ENCODE data around the gene SNED1.

Gene SNED1

DNA sequence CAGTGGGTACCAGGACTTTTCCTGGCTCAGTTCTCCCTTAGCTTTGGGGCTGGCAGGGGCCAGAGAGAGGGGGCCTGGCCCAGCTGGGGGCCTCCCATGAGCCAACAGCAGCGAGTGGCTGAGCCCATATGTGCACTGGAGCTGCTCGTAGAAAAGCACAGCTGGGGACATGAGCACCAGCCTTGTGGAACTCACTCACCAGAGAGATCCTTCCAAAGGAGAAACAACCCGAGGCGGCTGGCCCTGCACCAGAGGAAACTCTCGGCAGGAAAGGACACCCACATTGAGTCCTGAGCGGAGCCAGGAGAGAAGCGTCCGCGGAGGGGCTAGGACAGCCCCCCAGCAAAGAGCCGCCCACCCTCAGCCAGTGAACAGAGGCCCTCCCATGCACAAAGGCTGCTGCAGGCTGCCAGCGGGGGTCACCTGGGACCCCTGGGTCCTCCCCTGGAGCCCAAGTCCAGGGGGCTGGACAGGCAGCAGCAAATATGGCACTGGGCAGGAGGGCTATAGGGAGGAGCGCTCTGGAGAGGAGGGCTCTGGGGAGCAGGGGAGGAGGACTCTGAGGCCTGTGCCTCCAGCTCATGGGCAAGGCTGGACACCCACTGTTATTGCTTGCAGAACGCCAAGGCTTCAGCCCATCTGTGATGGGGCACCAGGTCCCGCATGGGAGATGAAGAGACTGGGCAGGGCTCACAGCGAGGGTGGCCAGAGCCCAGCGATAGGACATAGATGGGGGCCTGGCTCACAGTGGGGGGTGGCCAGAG, 42.1 kb upstream of the SNED1 start:
- no peaks in the 10 kb centered on the region for H3K4me1 ChIP-seq (ENCODE audit: control insufficient read depth, insufficient read depth, low read length)

DNA sequence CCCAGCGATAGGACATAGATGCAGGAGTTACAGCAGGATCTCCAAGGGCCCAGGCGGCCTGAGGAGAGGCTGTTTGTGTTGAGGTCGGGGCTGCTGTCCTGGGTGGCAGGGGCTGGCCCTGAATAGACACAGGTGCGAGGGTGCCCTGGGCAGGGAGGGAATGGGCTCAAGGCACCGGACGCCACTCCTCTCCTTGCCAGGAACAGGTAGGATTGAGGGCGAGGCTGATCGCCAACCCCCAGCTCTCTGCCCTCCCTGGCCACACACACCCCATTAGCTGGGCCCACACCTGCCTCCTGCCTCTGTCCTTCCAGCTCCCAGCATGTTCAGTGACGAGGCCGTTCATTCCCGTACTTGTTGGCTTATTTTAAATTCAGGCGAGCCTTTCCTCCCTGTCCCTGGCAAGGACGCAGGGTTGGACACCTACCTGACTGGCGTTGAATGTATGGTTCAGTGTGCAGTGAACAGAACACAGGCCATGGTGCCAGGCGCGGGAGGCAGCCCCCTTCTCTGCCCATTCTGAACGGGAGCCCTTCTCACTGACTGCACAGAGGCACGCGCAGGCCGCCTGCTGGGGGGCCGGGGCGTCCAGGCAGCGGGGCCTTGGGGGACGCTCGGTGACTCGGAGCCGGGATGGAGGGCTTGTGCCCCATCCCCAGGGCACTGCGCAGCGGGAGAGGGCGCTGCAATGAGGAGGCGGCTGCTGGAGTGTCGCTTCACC, 41.3 kb upstream of the SNED1 start:
- no peak overlapping the region for H3K9ac ChIP-seq (ENCODE audit: low read depth, low read length)
- H3K27me3 ChIP-seq (ENCODE audit: control insufficient read depth, insufficient read depth, low read length), result no peaks in the 10 kb centered on the region
- H3K4me3 ChIP-seq (ENCODE audit: low read depth, low read length), result no peak overlapping the region
- H3K9me3 ChIP-seq (ENCODE audit: control insufficient read depth, insufficient read depth, low read length), result no peaks in the 10 kb centered on the region
- H3K36me3 ChIP-seq (ENCODE audit: control insufficient read depth, insufficient read depth, low read length), result no peaks in the 10 kb centered on the region
- H3K4me1 ChIP-seq (ENCODE audit: control insufficient read depth, insufficient read depth, low read length), result no peaks in the 10 kb centered on the region

More for the DNA sequence above, 42.1 kb upstream of the SNED1 start:
- H3K4me3 ChIP-seq (ENCODE audit: low read depth, low read length), result no peak overlapping the region
- H3K9me3 ChIP-seq (ENCODE audit: control insufficient read depth, insufficient read depth, low read length), result no peaks in the 10 kb centered on the region
- no peaks in the 10 kb centered on the region for H3K36me3 ChIP-seq (ENCODE audit: control insufficient read depth, insufficient read depth, low read length)
- H3K9ac ChIP-seq (ENCODE audit: low read depth, low read length), result no peak overlapping the region
- no peaks in the 10 kb centered on the region for H3K27me3 ChIP-seq (ENCODE audit: control insufficient read depth, insufficient read depth, low read length)

DNA sequence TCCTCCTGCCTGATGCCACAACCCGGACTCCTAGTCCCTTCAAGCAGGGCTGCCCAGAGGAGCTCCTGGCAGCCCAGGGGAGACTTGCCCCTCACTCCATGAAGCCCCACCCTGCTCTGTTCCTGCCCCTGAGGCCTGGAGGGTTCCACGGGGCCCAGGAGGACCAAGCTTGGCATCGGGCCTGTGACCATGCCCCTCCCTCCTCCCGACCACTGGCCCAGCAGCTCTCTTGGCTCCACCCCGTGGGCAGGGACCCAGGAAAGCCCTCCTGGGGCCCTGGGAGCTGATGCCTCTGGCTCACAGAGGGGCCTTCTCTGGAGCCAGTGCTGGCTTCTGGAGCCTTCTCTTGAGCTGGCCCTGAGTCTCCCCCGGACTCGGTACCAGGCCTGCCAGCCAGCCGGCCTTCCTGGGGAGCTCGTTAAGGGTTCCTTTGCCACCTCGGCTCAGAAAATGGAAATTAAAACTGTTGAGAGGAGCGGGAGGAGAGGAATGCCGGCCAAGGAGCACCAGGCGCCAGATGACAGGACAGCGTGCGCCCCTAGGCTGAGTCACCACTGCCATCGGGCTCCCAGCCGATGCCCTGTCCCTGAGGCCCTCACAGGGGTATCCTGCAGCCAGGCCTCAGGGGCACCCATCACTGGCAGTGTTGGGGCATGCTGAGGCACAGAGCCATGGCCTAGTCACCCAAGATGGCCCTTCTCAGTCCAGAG, 40.6 kb upstream of the SNED1 start:
- no peaks in the 10 kb centered on the region for H3K36me3 ChIP-seq (ENCODE audit: control insufficient read depth, insufficient read depth, low read length)
- H3K9ac ChIP-seq (ENCODE audit: low read depth, low read length), result no peak overlapping the region
- H3K4me3 ChIP-seq (ENCODE audit: low read depth, low read length), result no peak overlapping the region
- no peaks in the 10 kb centered on the region for H3K4me1 ChIP-seq (ENCODE audit: control insufficient read depth, insufficient read depth, low read length)
- no peaks in the 10 kb centered on the region for H3K9me3 ChIP-seq (ENCODE audit: control insufficient read depth, insufficient read depth, low read length)
- no peaks in the 10 kb centered on the region for H3K27me3 ChIP-seq (ENCODE audit: control insufficient read depth, insufficient read depth, low read length)

DNA sequence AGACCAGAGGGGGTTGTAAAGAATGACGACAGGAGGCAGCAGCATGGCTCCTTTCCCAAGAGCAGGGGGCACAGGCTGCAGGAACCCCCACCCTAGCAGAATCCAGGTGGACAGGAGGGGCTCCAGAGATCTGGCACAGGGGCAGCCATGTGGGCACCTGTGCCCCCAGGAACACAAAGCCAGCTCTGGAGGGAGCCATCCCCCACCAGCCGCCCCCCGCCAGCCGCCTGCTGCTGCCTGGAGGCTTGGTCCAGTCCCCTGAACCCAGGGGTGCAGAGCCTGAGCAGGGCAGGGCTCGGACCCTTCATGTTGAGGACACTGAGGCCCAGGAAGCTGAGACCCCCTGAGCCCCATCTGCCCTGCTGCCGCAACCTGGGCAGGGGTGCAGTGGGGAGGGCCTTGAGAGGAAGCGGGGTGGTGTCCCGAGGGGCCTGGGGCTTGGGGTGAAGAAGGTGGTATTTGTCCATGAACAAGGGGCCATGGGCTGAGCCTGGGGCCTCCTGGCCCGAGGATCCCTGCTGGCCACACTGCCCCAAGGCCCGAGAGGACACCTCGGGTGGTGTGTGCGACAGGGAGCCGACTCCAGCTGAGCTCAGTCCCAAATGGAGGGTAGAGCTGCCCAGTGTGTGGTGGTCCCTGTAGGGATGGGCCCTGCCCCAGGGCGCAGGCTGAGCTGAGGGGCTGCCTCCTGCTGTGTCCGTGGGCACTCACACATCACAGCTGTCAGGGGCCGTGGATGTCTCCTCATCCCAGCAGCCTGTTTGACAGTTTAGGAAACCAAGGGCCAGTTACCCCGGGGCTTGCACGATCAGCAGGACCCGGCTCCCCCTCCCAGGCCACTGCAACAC, 39.8 kb upstream of the SNED1 start:
- Histone ChIP-seq H3K4me3 (ENCODE audit: low read depth, low read length) (no peak overlapping the region), H3K4me1 (ENCODE audit: control insufficient read depth, insufficient read depth, low read length) (no peaks in the 10 kb centered on the region), H3K36me3 (ENCODE audit: control insufficient read depth, insufficient read depth, low read length) (no peaks in the 10 kb centered on the region), H3K9me3 (ENCODE audit: control insufficient read depth, insufficient read depth, low read length) (no peaks in the 10 kb centered on the region), H3K27me3 (ENCODE audit: control insufficient read depth, insufficient read depth, low read length) (no peaks in the 10 kb centered on the region), H3K9ac (ENCODE audit: low read depth, low read length) (no peak overlapping the region)

DNA sequence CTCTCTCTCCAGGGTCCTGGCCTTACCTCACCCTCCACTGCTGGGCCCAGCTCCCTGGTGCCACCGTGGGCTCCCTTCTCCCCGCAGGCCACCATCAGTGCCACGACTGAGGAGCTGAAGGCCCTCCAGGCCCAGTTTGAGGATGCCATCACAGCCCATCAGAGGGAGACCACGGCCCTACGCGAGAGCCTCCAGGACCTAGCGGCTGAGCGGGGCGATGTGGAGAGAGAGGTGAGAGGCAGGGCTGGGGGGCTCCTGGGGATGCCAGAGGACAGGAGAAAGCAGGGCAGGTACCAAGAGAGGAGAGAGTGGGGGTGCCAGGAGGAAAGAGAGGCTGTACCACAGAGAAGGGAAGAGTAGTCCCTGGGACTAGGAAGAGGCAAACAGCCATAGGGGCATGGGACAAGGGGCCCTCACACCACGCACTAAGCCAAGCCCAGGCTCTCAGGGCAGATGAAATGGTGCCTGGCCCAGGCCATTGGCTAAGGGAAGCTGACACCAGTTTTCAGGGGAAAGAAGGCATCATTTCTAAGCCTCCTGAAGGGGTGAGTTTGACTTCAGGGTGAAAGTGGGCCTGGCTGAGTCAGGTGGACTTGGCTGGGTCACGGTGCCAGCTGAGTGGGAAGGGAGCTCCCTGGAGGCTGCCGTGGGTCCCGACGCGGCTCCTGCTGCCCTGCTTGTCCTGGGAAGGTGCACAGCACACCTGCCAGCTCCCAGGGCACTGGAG, 39.0 kb upstream of the SNED1 start:
- Histone ChIP-seq H3K27me3 (ENCODE audit: control insufficient read depth, insufficient read depth, low read length) (no peaks in the 10 kb centered on the region), H3K4me1 (ENCODE audit: control insufficient read depth, insufficient read depth, low read length) (no peaks in the 10 kb centered on the region), H3K36me3 (ENCODE audit: control insufficient read depth, insufficient read depth, low read length) (no peaks in the 10 kb centered on the region), H3K9me3 (ENCODE audit: control insufficient read depth, insufficient read depth, low read length) (no peaks in the 10 kb centered on the region), H3K9ac (ENCODE audit: low read depth, low read length) (no peak overlapping the region), H3K4me3 (ENCODE audit: low read depth, low read length) (no peak overlapping the region)

DNA sequence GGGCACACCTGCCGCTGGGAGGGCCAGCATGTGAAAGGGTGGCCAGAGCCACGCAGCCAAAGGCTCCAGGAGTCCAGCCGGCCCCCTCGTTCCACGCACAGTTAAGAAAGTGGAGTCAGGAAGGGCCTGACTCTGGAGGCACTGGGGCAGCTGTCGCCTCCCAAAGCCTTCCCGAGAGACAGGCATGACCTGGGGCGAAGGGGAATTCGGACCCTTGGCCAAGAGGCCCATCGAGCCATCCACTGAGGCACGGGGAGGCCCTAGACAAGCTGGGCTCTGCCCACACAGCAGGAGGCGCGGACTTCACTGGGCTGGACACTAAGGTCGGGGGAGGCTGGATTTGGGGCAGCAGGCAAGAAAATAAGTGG, 38.5 kb upstream of the SNED1 start:
- no peaks in the 10 kb centered on the region for H3K27me3 ChIP-seq (ENCODE audit: control insufficient read depth, insufficient read depth, low read length)
- H3K4me3 ChIP-seq (ENCODE audit: low read depth, low read length), result no peak overlapping the region
- no peaks in the 10 kb centered on the region for H3K9me3 ChIP-seq (ENCODE audit: control insufficient read depth, insufficient read depth, low read length)
- H3K36me3 ChIP-seq (ENCODE audit: control insufficient read depth, insufficient read depth, low read length), result no peaks in the 10 kb centered on the region
- H3K9ac ChIP-seq (ENCODE audit: low read depth, low read length), result no peak overlapping the region
- no peaks in the 10 kb centered on the region for H3K4me1 ChIP-seq (ENCODE audit: control insufficient read depth, insufficient read depth, low read length)

DNA sequence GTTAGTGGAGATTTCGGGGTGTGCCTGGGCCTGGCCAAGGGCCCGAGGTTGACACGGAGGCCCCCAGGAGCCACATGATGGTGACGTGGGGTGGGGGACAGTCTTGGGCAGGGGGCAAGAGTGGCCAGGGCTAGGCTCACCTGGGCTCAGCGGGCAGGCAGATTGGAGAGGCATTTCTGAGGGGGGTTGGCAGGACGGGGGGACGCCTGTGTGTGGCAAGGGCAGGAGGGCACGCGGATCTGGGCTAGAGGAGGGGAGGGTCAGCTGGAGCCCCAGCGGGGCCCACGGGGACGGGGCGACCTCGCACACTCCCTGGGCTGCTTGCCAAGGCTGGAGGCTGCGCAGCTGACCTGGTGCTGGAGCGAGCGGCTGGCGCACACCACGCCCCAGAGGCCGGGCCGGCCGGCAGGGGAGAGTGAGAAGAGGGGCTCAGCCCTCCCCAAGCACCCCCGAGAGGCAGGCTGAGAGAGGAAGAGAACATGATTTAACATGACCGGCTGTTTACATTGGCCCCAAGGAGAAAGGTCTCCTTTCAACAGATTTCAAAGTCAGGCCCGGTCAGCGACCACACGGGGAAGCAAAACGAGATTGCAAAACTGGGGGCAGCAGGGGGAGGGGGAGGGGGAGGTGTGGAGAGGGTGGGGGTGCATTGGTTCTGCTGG, 38.0 kb upstream of the SNED1 start:
- no peaks in the 10 kb centered on the region for H3K4me1 ChIP-seq (ENCODE audit: control insufficient read depth, insufficient read depth, low read length)
- no peak overlapping the region for H3K4me3 ChIP-seq (ENCODE audit: low read depth, low read length)
- H3K9ac ChIP-seq (ENCODE audit: low read depth, low read length), result no peak overlapping the region
- H3K9me3 ChIP-seq (ENCODE audit: control insufficient read depth, insufficient read depth, low read length), result no peaks in the 10 kb centered on the region
- no peaks in the 10 kb centered on the region for H3K36me3 ChIP-seq (ENCODE audit: control insufficient read depth, insufficient read depth, low read length)
- no peaks in the 10 kb centered on the region for H3K27me3 ChIP-seq (ENCODE audit: control insufficient read depth, insufficient read depth, low read length)

DNA sequence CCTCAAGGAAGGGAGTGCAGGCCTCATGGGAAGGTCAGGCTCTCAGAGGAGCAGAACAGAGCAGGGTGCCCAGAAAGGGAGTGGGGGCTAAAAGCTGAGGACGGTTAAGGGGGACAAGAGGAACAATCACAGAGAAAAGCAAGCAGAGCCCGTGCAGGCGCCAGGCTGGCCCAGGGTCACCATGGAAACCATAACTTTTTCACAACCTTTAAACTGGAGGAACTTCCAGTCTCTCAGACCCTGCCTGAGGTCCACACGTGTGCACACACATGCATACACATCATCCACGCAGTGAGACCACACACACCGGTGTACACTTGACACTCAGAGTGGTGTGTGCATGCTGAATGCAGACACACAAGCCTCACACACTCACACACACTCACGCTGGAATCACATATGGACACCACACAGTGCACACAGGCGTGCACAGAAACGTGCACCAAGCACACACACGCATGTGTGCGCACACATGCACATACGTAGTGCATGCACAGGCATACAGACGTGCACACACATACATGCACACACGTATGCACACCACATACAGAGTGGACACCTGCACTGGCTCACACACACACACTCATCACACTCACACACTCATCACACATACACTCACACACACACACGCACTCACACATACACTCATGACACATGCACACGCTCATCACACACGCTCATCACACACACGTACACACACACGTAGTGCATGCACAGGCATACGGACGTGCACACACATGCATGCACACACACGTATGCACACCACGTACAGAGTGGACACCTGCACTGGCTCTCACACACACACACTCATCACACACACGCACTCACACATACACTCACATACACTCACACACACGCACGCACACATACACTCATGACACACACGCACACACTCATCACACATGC, 37.2 kb upstream of the SNED1 start:
- H3K4me3 ChIP-seq (ENCODE audit: low read depth, low read length), result no peak overlapping the region

DNA sequence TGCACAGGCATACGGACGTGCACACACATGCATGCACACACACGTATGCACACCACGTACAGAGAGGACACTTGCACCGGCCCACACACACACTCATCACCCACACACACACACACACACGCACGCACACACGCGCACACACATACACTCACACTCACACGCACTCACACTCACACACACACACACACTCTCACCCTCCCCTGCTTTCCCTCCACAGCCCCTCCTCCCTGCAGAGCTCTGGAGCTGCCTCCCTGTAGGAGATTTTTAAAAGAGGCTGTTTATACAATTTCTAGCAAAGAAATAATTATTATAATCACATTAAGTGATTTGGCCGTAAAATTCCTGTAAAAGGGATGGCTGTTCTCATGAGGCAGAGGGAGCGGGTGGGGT, 36.5 kb upstream of the SNED1 start:
- Histone ChIP-seq H3K27me3 (ENCODE audit: control insufficient read depth, insufficient read depth, low read length) (no peaks in the 10 kb centered on the region), H3K36me3 (ENCODE audit: control insufficient read depth, insufficient read depth, low read length) (no peaks in the 10 kb centered on the region), H3K4me1 (ENCODE audit: control insufficient read depth, insufficient read depth, low read length) (no peaks in the 10 kb centered on the region)

More for the DNA sequence above, 37.2 kb upstream of the SNED1 start:
- Histone ChIP-seq H3K36me3 (ENCODE audit: control insufficient read depth, insufficient read depth, low read length) (no peaks in the 10 kb centered on the region), H3K4me1 (ENCODE audit: control insufficient read depth, insufficient read depth, low read length) (no peaks in the 10 kb centered on the region), H3K27me3 (ENCODE audit: control insufficient read depth, insufficient read depth, low read length) (no peaks in the 10 kb centered on the region), H3K9ac (ENCODE audit: low read depth, low read length) (no peak overlapping the region), H3K9me3 (ENCODE audit: control insufficient read depth, insufficient read depth, low read length) (no peaks in the 10 kb centered on the region)

More for the DNA sequence above, 36.5 kb upstream of the SNED1 start:
- Histone ChIP-seq H3K9ac (ENCODE audit: low read depth, low read length) (no peak overlapping the region), H3K4me3 (ENCODE audit: low read depth, low read length) (no peak overlapping the region), H3K9me3 (ENCODE audit: control insufficient read depth, insufficient read depth, low read length) (no peaks in the 10 kb centered on the region)
